DND-41 (cell line): ENCODE measurements around the gene CPM.

Source experiments
- ATAC-seq: fragments of 200-7000 bp; cut with Tn5 transposase; 3 replicates; pipeline ENCODE4 v1.9.1; 2021; ENCODE audit warnings: low read depth; ENCODE audit not compliant: insufficient read depth
- DNase-seq: peaks from one replicate; pipeline ENCODE4 v3.0.0-alpha.2; 2020
- H2AFZ ChIP-seq: 2 replicates; pipeline ENCODE4 v1.6.0; 2012; ENCODE audit warnings: low read depth, low read length
- H3K27ac ChIP-seq: 2 replicates; pipeline ENCODE4 v1.5.1; 2012; ENCODE audit warnings: low read length, inconsistent platforms
- H3K27me3 ChIP-seq: fragments of 200-600 bp; sonication (generic); 2 replicates; pipeline ENCODE4 v1.6.0; 2012; ENCODE audit warnings: low read length, mild to moderate bottlenecking, inconsistent platforms; ENCODE audit not compliant: insufficient read depth, poor library complexity
- H3K36me3 ChIP-seq: 2 replicates; pipeline ENCODE4 v1.5.1; 2012; ENCODE audit warnings: low read length, inconsistent platforms; ENCODE audit not compliant: insufficient read depth
- H3K4me1 ChIP-seq: 2 replicates; pipeline ENCODE4 v1.5.1; 2012; ENCODE audit warnings: mild to moderate bottlenecking, low read length; ENCODE audit not compliant: insufficient read depth
- H3K4me2 ChIP-seq: 2 replicates; pipeline ENCODE4 v1.6.0; 2012; ENCODE audit warnings: mild to moderate bottlenecking, moderate library complexity, low read length, inconsistent platforms; ENCODE audit not compliant: insufficient read depth
- H3K4me3 ChIP-seq, 2 experiments: fragments of 200-600 bp in 1 of 2; shearing (Covaris generic) in 1 of 2; 2 replicates each; pipeline ENCODE4 v1.5.1; 2012 to 2016; ENCODE audit warnings: inconsistent platforms in 2 of 2, low read length in 2 of 2, mild to moderate bottlenecking in 2 of 2, low read depth in 1 of 2, moderate library complexity in 1 of 2
- H3K79me2 ChIP-seq: 2 replicates; pipeline ENCODE4 v1.6.0; 2012; ENCODE audit warnings: low read length, inconsistent platforms; ENCODE audit not compliant: insufficient read depth
- H3K9ac ChIP-seq: 2 replicates; pipeline ENCODE4 v1.6.0; 2012; ENCODE audit warnings: low read depth, mild to moderate bottlenecking, inconsistent platforms, low read length, moderate library complexity
- H3K9me3 ChIP-seq: 2 replicates; pipeline ENCODE4 v1.5.1; 2012; ENCODE audit warnings: low read length, moderate library complexity, mild to moderate bottlenecking, inconsistent platforms; ENCODE audit not compliant: insufficient read depth, severe bottlenecking
- H4K20me1 ChIP-seq: 2 replicates; pipeline ENCODE4 v1.6.0; 2012; ENCODE audit warnings: low read length; ENCODE audit not compliant: insufficient read depth
- CTCF ChIP-seq: IDR thresholded peaks from 2 replicates; pipeline ENCODE4 v1.5.1; 2012; ENCODE audit warnings: borderline replicate concordance, low read length, moderate library complexity, mild to moderate bottlenecking; ENCODE audit not compliant: poor library complexity, severe bottlenecking; ENCODE audit errors: extremely low read depth
- EZH2 ChIP-seq: IDR thresholded peaks from 3 replicates; pipeline ENCODE4 v1.6.1; 2012; ENCODE audit warnings: borderline replicate concordance, low read depth, mild to moderate bottlenecking, moderate library complexity, low read length, inconsistent platforms; ENCODE audit not compliant: severe bottlenecking

Gene CPM

DNA sequence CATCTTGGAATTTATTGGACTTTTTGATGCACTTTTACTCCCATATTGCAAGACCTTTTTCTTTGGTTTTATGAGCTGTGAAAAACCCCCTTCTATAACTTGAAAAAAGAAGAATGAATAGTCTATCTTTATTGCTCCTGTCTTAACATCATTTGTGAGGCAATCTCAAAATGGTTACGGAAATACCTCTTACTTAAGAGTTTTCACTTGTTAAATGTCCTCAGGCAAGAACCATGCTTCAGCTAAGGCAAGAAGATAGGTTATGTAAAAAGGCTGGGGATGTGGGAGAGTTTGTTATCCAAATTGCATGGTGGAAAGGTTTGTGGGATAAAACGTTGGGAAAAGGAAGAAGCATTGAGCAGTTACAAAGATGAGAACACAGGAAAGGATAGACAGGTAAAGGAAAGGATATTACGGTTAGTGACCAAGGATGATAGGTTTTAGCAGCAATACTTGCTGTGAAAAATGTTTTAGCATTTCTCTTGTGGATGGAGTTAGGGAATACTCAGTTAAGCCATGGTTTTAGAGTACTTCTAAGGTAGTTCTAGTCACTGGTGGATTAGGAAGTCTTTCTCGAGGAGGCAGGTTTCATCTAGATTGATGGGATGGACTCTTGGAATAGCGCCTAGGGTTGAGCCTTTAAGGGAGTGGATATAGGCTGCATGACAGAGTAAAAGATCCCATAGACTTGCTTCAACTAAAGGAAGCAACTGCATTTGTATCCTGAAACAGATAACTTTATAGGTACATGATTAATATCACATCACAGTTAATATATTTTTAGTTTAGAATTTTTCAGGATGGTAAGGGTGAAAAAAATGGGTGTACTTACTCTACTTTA, 94.7 kb downstream of the CPM start:
- H3K27me3 ChIP-seq, result no peaks in the 10 kb centered on the region
- ATAC-seq (no peak), DNase-seq (no peak)
- H3K9ac ChIP-seq, result no peak overlapping the region
- H2AFZ ChIP-seq, result no peak overlapping the region
- peaks cover 96% of the 10 kb centered on the region for H3K36me3 ChIP-seq
- no peaks in the 10 kb centered on the region for H3K79me2 ChIP-seq
- no peaks in the 10 kb centered on the region for H3K4me1 ChIP-seq
- no peaks in the 10 kb centered on the region for H3K9me3 ChIP-seq
- no peak overlapping the region for H3K27ac ChIP-seq
- no peak overlapping the region for H3K4me2 ChIP-seq
- TF ChIP-seq EZH2 (no peak), CTCF (no peak)
- H4K20me1 ChIP-seq, result peaks cover 21% of the 10 kb centered on the region; the same call in 1 of the 2 replicates
- H3K4me3 ChIP-seq, result no peak overlapping the region

DNA sequence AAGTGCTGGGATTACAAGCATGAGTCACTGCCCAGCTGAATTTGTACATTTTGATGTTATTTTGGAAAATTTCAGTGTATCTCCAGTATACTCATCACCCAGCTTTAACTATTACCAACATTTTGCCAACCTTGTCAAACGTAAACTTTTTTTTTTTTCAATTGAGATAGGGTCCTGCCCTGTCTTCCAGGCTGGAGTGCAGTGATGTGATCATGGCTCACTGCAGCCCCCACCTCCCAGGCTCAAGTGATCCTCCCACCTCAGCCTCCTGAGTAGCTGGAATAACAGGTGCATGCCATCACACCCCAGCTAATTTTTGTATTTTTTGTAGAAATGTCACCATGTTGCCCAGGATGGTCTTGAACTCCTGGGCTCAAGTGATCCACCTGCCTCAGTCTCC, 95.8 kb downstream of the CPM start:
- no peak for TF ChIP-seq EZH2
- no peak for TF ChIP-seq CTCF
- Histone ChIP-seq H2AFZ (no peak overlapping the region), H4K20me1 (peaks cover 21% of the 10 kb centered on the region; the same call in 1 of the 2 replicates), H3K9me3 (no peaks in the 10 kb centered on the region), H3K4me2 (no peak overlapping the region), H3K9ac (no peak overlapping the region), H3K36me3 (peaks cover 92% of the 10 kb centered on the region), H3K27ac (no peak overlapping the region), H3K27me3 (no peaks in the 10 kb centered on the region), H3K4me1 (no peaks in the 10 kb centered on the region), H3K4me3 (no peak overlapping the region), H3K79me2 (peaks cover 2% of the 10 kb centered on the region; the same call in 1 of the 2 replicates)
- ATAC-seq (no peak), DNase-seq (no peak)

- H3K4me2 ChIP-seq, result no peak overlapping the region
- H3K79me2 ChIP-seq, result peaks cover 12% of the 10 kb centered on the region
- DNase-seq, result no peak
- no peak overlapping the region for H3K4me3 ChIP-seq
- no peak overlapping the region for H3K27ac ChIP-seq
- H4K20me1 ChIP-seq, result peaks cover 16% of the 10 kb centered on the region; the same call in 1 of the 2 replicates
- H3K27me3 ChIP-seq, result no peaks in the 10 kb centered on the region
- H3K4me1 ChIP-seq, result no peaks in the 10 kb centered on the region
- H3K9me3 ChIP-seq, result no peaks in the 10 kb centered on the region
- peaks cover 92% of the 10 kb centered on the region for H3K36me3 ChIP-seq
- no peak for ATAC-seq
- TF ChIP-seq EZH2 (no peak), CTCF (no peak)
- no peak overlapping the region for H2AFZ ChIP-seq
- H3K9ac ChIP-seq, result no peak overlapping the region
Measured at GRCh38 chr12:68835333-68835908, 97.5 kb downstream of the CPM start.
